ENCODE results near the gene SMPX. TPM values are rescaled to one million over a fixed set of nuclear protein-coding genes. Genes with fewer than 3 reads are reported as not detected.

Gene SMPX
- polyA plus RNA-seq, 3 donors, result not detected

DNA sequence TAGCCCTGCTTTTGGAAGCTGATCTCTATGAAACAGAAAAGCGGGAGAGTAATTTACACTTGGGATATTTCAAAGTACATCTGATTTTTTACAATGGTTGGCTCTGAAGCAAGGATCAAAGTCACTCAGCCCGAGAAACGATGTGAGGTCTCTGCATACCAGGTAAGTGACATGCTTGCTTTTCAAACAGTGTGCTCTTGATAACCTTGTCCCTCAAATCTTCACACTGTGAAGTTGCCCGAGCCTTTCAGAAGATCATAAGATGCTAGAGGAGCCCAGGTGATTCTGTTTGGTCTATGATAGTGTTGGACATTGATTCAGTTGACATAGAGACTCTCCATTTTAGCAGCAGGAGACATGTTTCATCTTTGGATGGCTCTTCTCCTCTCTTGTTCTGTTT lies 52.7 kb downstream of the SMPX start:
- H3K79me2 ChIP-seq (ENCODE audit: insufficient read depth, low read length), result no peaks in the 10 kb centered on the region
- TF ChIP-seq, protein P1, sequence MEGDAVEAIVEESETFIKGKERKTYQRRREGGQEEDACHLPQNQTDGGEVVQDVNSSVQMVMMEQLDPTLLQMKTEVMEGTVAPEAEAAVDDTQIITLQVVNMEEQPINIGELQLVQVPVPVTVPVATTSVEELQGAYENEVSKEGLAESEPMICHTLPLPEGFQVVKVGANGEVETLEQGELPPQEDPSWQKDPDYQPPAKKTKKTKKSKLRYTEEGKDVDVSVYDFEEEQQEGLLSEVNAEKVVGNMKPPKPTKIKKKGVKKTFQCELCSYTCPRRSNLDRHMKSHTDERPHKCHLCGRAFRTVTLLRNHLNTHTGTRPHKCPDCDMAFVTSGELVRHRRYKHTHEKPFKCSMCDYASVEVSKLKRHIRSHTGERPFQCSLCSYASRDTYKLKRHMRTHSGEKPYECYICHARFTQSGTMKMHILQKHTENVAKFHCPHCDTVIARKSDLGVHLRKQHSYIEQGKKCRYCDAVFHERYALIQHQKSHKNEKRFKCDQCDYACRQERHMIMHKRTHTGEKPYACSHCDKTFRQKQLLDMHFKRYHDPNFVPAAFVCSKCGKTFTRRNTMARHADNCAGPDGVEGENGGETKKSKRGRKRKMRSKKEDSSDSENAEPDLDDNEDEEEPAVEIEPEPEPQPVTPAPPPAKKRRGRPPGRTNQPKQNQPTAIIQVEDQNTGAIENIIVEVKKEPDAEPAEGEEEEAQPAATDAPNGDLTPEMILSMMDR (IDR thresholded peaks at IDR 0.05), result no peak
- H3K36me3 ChIP-seq (replicated peaks in 1 of 2; ENCODE audit: control insufficient read depth in 1 of 2, insufficient read depth in 2 of 2, low read length in 2 of 2), result no peaks in the 10 kb centered on the region
- no peak overlapping the region for H3K4me3 Mint-ChIP-seq
- H3K36me3 Mint-ChIP-seq, result no peaks in the 10 kb centered on the region
- H3K4me2 ChIP-seq (replicated peaks; ENCODE audit: extremely low read depth, low read length, poor library complexity, severe bottlenecking), result no peak overlapping the region
- H3K4me1 Mint-ChIP-seq, result no peaks in the 10 kb centered on the region
- H3K4me1 ChIP-seq (ENCODE audit: control insufficient read depth in 1 of 2, insufficient read depth in 2 of 2, low read length in 2 of 2), result no peaks in the 10 kb centered on the region
- H3K9me3 ChIP-seq (replicated peaks in 1 of 2; ENCODE audit: control insufficient read depth in 1 of 2, insufficient read depth in 1 of 2, low read length in 2 of 2), result no peaks in the 10 kb centered on the region
- H3K9me3 Mint-ChIP-seq, result peaks cover 0 to 4% (median 0%) of the 10 kb centered on the region in 7 donors
- peaks cover 0 to 5% (median 1%) of the 10 kb centered on the region in 3 donors for H3K27me3 Mint-ChIP-seq (ENCODE audit: low read depth in 3 of 3)
- no peak for DNase-seq
- intact Hi-C loops (cut with micrococcal nuclease), result no loop called here
- H3K27me3 ChIP-seq (ENCODE audit: control insufficient read depth in 2 of 2, insufficient read depth in 2 of 2, low read length in 2 of 2), result no peaks in the 10 kb centered on the region
- no peak overlapping the region for H3K4me3 ChIP-seq (replicated peaks in 1 of 3; ENCODE audit: low read depth in 2 of 3, low read length in 3 of 3)
- H4K20me1 ChIP-seq (ENCODE audit: insufficient read depth, low read length), result no peaks in the 10 kb centered on the region
- H3K27ac Mint-ChIP-seq, result no peak overlapping the region
- no peak overlapping the region for H3K9ac ChIP-seq (ENCODE audit: insufficient read depth, low read length, poor library complexity, severe bottlenecking)
- 100% methylated on average over 1 of the region's 4 CpGs for WGBS (ENCODE audit: insufficient coverage)
- H3K27ac ChIP-seq (ENCODE audit: low read depth in 1 of 2, low read length in 2 of 2), result no peak overlapping the region
- H2AFZ ChIP-seq (ENCODE audit: insufficient read depth, low read depth, low read length, poor library complexity, severe bottlenecking), result no peak overlapping the region

DNA sequence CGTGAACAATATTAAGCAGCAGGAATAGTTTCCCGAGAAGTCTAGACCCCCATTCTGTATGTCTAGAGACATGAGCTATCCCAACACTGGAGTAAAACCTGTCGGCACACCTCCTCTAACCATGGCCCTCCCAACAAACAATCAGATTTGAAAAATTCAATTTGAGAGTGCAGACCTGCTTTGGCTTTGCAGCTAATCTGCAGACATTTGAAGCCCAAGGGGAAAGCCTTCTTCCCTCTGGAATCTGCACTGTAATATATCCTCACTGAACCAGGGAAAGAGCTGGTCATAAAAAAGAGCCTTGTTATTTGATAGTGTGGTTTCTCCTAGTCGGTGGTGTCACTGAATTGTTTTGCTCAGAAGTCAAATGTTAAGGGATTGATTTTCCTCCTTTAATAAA lies 55.2 kb downstream of the SMPX start:
- Histone ChIP-seq H3K27me3 (ENCODE audit: control insufficient read depth in 2 of 2, insufficient read depth in 2 of 2, low read length in 2 of 2) (no peaks in the 10 kb centered on the region), H3K36me3 (replicated peaks in 1 of 2; ENCODE audit: control insufficient read depth in 1 of 2, insufficient read depth in 2 of 2, low read length in 2 of 2) (no peaks in the 10 kb centered on the region), H3K27ac (ENCODE audit: low read depth in 1 of 2, low read length in 2 of 2) (no peak overlapping the region), H3K9me3 (replicated peaks in 1 of 2; ENCODE audit: control insufficient read depth in 1 of 2, insufficient read depth in 1 of 2, low read length in 2 of 2) (no peaks in the 10 kb centered on the region), H3K9ac (ENCODE audit: insufficient read depth, low read length, poor library complexity, severe bottlenecking) (no peak overlapping the region), H2AFZ (ENCODE audit: insufficient read depth, low read depth, low read length, poor library complexity, severe bottlenecking) (no peak overlapping the region), H3K4me2 (replicated peaks; ENCODE audit: extremely low read depth, low read length, poor library complexity, severe bottlenecking) (no peak overlapping the region), H4K20me1 (ENCODE audit: insufficient read depth, low read length) (no peaks in the 10 kb centered on the region), H3K4me1 (ENCODE audit: control insufficient read depth in 1 of 2, insufficient read depth in 2 of 2, low read length in 2 of 2) (peaks cover 0 to 4% of the 10 kb centered on the region in 2 donors), H3K4me3 (replicated peaks in 1 of 3; ENCODE audit: low read depth in 2 of 3, low read length in 3 of 3) (no peak overlapping the region), H3K79me2 (ENCODE audit: insufficient read depth, low read length) (no peaks in the 10 kb centered on the region)
- H3K36me3 Mint-ChIP-seq, result no peaks in the 10 kb centered on the region
- H3K9me3 Mint-ChIP-seq, result peaks cover 0 to 4% (median 0%) of the 10 kb centered on the region in 7 donors
- DNase-seq, result no peak
- no peak overlapping the region for H3K27ac Mint-ChIP-seq
- WGBS (ENCODE audit: insufficient coverage), result no CpG with 5 or more reads among the region's 4 CpGs
- TF ChIP-seq, protein P1 (IDR thresholded peaks at IDR 0.05), result no peak
- H3K4me3 Mint-ChIP-seq, result no peak overlapping the region
- H3K4me1 Mint-ChIP-seq, result peaks cover 7% of the 10 kb centered on the region
- intact Hi-C loops (cut with micrococcal nuclease), result no loop called here
- peaks cover 0 to 14% (median 1%) of the 10 kb centered on the region in 3 donors for H3K27me3 Mint-ChIP-seq (ENCODE audit: low read depth in 3 of 3)
